IMR-90 (cell line): Measurements from ENCODE around the gene PDILT. TPM values are rescaled to one million over a fixed set of nuclear protein-coding genes. Genes with fewer than 3 reads are reported as not detected.

Source experiments
- ATAC-seq: fragments of 200-7000 bp; cut with Tn5 transposase; 2 replicates; pipeline ENCODE4 v1.9.1; 2020; ENCODE audit warnings: low read depth, mild to moderate bottlenecking, moderate library complexity
- BruUV-seq: library from RNA; stranded (reverse); fragments of 400-500 nt; replicated peaks from 2 replicates; lab custom pipeline; 2021; lab: Mats Ljungman, UMichigan
- CTCF ChIA-PET: fragments of 300-600 bp; formaldehyde crosslinking; extraction: SDS; loops from one replicate; lab custom pipeline; 2021; ENCODE audit warnings: antibody characterized with exemption; lab: Yijun Ruan, JAX
- POLR2A ChIA-PET: fragments of 300-600 bp; sonication (Branson Sonifier 250); formaldehyde crosslinking; loops from one replicate; lab custom pipeline; 2022; ENCODE audit warnings: antibody characterized with exemption; ENCODE audit not compliant: unreplicated experiment; lab: Charles Lee
- DNase-seq: peaks from one replicate; pipeline ENCODE4 v3.0.0; 2013
- H2AFZ ChIP-seq: replicated peaks from 2 replicates; pipeline ENCODE3; 2013; ENCODE audit warnings: low read length, mild to moderate bottlenecking; ENCODE audit not compliant: poor library complexity
- H2AK5ac ChIP-seq: 2 replicates; pipeline ENCODE4 v1.6.1; 2013; ENCODE audit warnings: low read depth, low read length, inconsistent platforms
- H2AK9ac ChIP-seq: replicated peaks from 2 replicates; pipeline ENCODE3; 2013; ENCODE audit warnings: mild to moderate bottlenecking, low read depth, low read length, moderate library complexity; ENCODE audit not compliant: poor library complexity
- H2BK120ac ChIP-seq: 2 replicates; pipeline ENCODE4 v1.6.1; 2013; ENCODE audit warnings: low read depth, low read length, inconsistent platforms
- H2BK15ac ChIP-seq: 3 replicates; pipeline ENCODE4 v1.6.1; 2013; ENCODE audit warnings: low read depth, low read length, inconsistent platforms
- H2BK20ac ChIP-seq: 2 replicates; pipeline ENCODE4 v1.6.1; 2013; ENCODE audit warnings: low read depth, mild to moderate bottlenecking, inconsistent platforms, low read length, moderate library complexity
- H2BK5ac ChIP-seq: 2 replicates; pipeline ENCODE4 v1.6.1; 2013; ENCODE audit warnings: mild to moderate bottlenecking, low read depth, low read length, inconsistent platforms; ENCODE audit not compliant: poor library complexity, severe bottlenecking
- H3K14ac ChIP-seq: replicated peaks from 2 replicates; pipeline ENCODE4 v1.6.1; 2013; ENCODE audit warnings: low read depth, low read length, inconsistent platforms
- H3K18ac ChIP-seq: 2 replicates; pipeline ENCODE4 v1.6.1; 2013; ENCODE audit warnings: low read depth, low read length, control low read depth
- H3K23ac ChIP-seq: 2 replicates; pipeline ENCODE4 v1.6.1; 2013; ENCODE audit warnings: low read depth, low read length, inconsistent platforms
- H3K27ac ChIP-seq: 2 replicates; pipeline ENCODE4 v1.5.1; 2013; ENCODE audit warnings: mild to moderate bottlenecking, control low read depth, low read length; ENCODE audit not compliant: insufficient read depth
- H3K27me3 ChIP-seq: 2 replicates; pipeline ENCODE4 v1.6.1; 2013; ENCODE audit warnings: low read length; ENCODE audit not compliant: control insufficient read depth, insufficient read depth
- H3K36me3 ChIP-seq: 2 replicates; pipeline ENCODE4 v1.6.1; 2013; ENCODE audit warnings: low read length, mixed read lengths; ENCODE audit not compliant: control insufficient read depth, insufficient read depth
- H3K4ac ChIP-seq: 2 replicates; pipeline ENCODE4 v1.6.1; 2013; ENCODE audit warnings: low read depth, low read length, inconsistent platforms
- H3K4me1 ChIP-seq: 2 replicates; pipeline ENCODE4 v1.6.1; 2013; ENCODE audit warnings: low read length, mixed read lengths; ENCODE audit not compliant: control insufficient read depth, insufficient read depth
- H3K4me2 ChIP-seq: 2 replicates; pipeline ENCODE4 v1.6.1; 2013; ENCODE audit warnings: low read depth, mild to moderate bottlenecking, control low read depth, low read length, moderate library complexity
- H3K4me3 ChIP-seq: 2 replicates; pipeline ENCODE4 v1.5.1; 2013; ENCODE audit warnings: low read depth, mild to moderate bottlenecking, control low read depth, low read length, moderate library complexity; ENCODE audit not compliant: insufficient read depth
- H3K56ac ChIP-seq: 2 replicates; pipeline ENCODE4 v1.6.1; 2013; ENCODE audit warnings: low read length, inconsistent platforms; ENCODE audit not compliant: insufficient read depth; ENCODE audit errors: extremely low read depth
- H3K79me1 ChIP-seq, 2 experiments: 2 replicates each; pipeline ENCODE4 v1.6.1; 2013; ENCODE audit warnings: low read length in 2 of 2, inconsistent platforms in 1 of 2, low read depth in 1 of 2
- H3K9ac ChIP-seq: 2 replicates; pipeline ENCODE4 v1.6.1; 2013; ENCODE audit warnings: low read depth, low read length, control low read depth
- H3K9me1 ChIP-seq: 2 replicates; pipeline ENCODE4 v1.6.1; 2013; ENCODE audit warnings: low read length, inconsistent platforms; ENCODE audit not compliant: insufficient read depth
- H3K9me3 ChIP-seq: 2 replicates; pipeline ENCODE4 v1.6.1; 2013; ENCODE audit warnings: low read length; ENCODE audit not compliant: control insufficient read depth, insufficient read depth
- H4K20me1 ChIP-seq: 2 replicates; pipeline ENCODE4 v1.6.1; 2013; ENCODE audit warnings: low read length, inconsistent platforms; ENCODE audit not compliant: insufficient read depth
- H4K5ac ChIP-seq: 2 replicates; pipeline ENCODE4 v1.6.1; 2013; ENCODE audit warnings: mild to moderate bottlenecking, low read depth, low read length, control low read depth
- H4K8ac ChIP-seq, 2 experiments: 2 replicates each; pipeline ENCODE4 v1.6.1; 2013; ENCODE audit warnings: low read depth in 2 of 2, low read length in 2 of 2, control low read depth in 1 of 2, inconsistent platforms in 1 of 2
- H4K91ac ChIP-seq: 2 replicates; pipeline ENCODE4 v1.6.1; 2013; ENCODE audit warnings: low read depth, low read length, inconsistent platforms; ENCODE audit not compliant: insufficient read depth
- CTCF ChIP-seq: conservative IDR thresholded peaks from 2 replicates; pipeline ENCODE4 v1.5.1; 2012; ENCODE audit warnings: mild to moderate bottlenecking, low read depth, low read length, improper control_type of control experiment
- ELK1 ChIP-seq: fragments of 150-350 bp; IDR thresholded peaks from 2 replicates; pipeline ENCODE4 v1.6.1; 2016; ENCODE audit warnings: low read depth, mild to moderate bottlenecking, low read length, moderate library complexity, borderline replicate concordance
- MAZ ChIP-seq: IDR thresholded peaks from 2 replicates; pipeline ENCODE4 v1.6.1; 2012; ENCODE audit warnings: low read depth, mild to moderate bottlenecking, low read length, improper control_type of control experiment, moderate library complexity, borderline replicate concordance
- MXI1 ChIP-seq: IDR thresholded peaks from 2 replicates; pipeline ENCODE4 v1.6.1; 2012; ENCODE audit warnings: low read depth, mild to moderate bottlenecking, low read length, moderate library complexity, borderline replicate concordance
- RFX5 ChIP-seq: IDR thresholded peaks from 2 replicates; pipeline ENCODE4 v1.8.0; 2012; ENCODE audit warnings: low read depth, mild to moderate bottlenecking, low read length, moderate library complexity
- WGBS, 2 experiments: methylation state at CpG; one replicate each; pipeline versions ENCODE4 v1.1.5 to v1.1.7; 2013; ENCODE audit warnings: missing lambda C conversion rate in 2 of 2; ENCODE audit not compliant: insufficient read length in 1 of 2; ENCODE audit errors: extremely low coverage in 2 of 2; 5-methylcytosine and 5-hydroxymethylcytosine counted together
- dilution Hi-C: fragments of 300-500 bp; cut with HindIII; formaldehyde crosslinking; loops from one replicate; pipeline ENCODE4 v1.14.3; 2018; ENCODE audit warnings: low sequenced_read_pairs; ENCODE audit not compliant: unreplicated experiment
- in situ Hi-C: fragments of 300-500 bp; cut with MboI; formaldehyde crosslinking; loops from 3 replicates; pipeline ENCODE4 v1.14.3; 2019; ENCODE audit warnings: low sequenced_read_pairs, inconsistent platforms, mixed read lengths
- intact Hi-C: fragments of 100-400 bp; cut with micrococcal nuclease; formaldehyde crosslinking; loops from 2 replicates; pipeline ENCODE4 v1.10.0; 2022
- polyA plus RNA-seq, 3 experiments: library from polyadenylated mRNA; depleted of rRNA; stranded (reverse); fragments of >200 nt; gene quantifications; 2 replicates each; pipeline ENCODE4 v1.2.3, GENCODE V29; 2012; ENCODE audit warnings: low replicate concordance in 1 of 3
- total RNA-seq: library from RNA; depleted of rRNA; stranded (reverse); fragments of >200 nt; gene quantifications from 2 replicates; pipeline ENCODE4 v1.2.3, GENCODE V29; 2012

PDILT gene
- total and polyA plus RNA-seq, 2 of the 4 experiments (the other 2 are of a cell fraction): not detected

- no peak overlapping the region for H2AK5ac ChIP-seq
- no peaks in the 10 kb centered on the region for H3K36me3 ChIP-seq
- no peaks in the 10 kb centered on the region for H3K4me1 ChIP-seq
- H3K9me3 ChIP-seq: peaks cover 3% of the 10 kb centered on the region; the same call in 1 of the 2 replicates
- no peak overlapping the region for H3K4ac ChIP-seq
- no peak overlapping the region for H2AFZ ChIP-seq
- H2BK120ac ChIP-seq: no peak overlapping the region
- H2BK20ac ChIP-seq: no peak overlapping the region
- WGBS, 2 experiments: 58% methylated on average over 2 of the region's 7 CpGs; no CpG with 5 or more reads in 1 of the 2 experiments
- no peak overlapping the region for H3K9ac ChIP-seq
- no peak overlapping the region for H3K56ac ChIP-seq
- in situ Hi-C loops (loop anchor here (25.0 kb wide), 1 partner anchor 787 kb away; no protein-coding TSS in a partner anchor), dilution Hi-C loops (no loop called here), intact Hi-C loops (no loop called here)
- no peaks in the 10 kb centered on the region for H3K9me1 ChIP-seq
- BruUV-seq: no TSS peak
- no peak overlapping the region for H4K8ac ChIP-seq
- no peak overlapping the region for H2BK15ac ChIP-seq
- ATAC-seq (no peak), DNase-seq (no peak)
- no peak overlapping the region for H4K91ac ChIP-seq
- no peak overlapping the region for H3K27ac ChIP-seq
- H3K18ac ChIP-seq: no peak overlapping the region
- CTCF ChIA-PET: no interaction called here
- H3K23ac ChIP-seq: no peak overlapping the region
- no peak overlapping the region for H3K4me3 ChIP-seq
- no peaks in the 10 kb centered on the region for H4K20me1 ChIP-seq
- H3K79me1 ChIP-seq: no peaks in the 10 kb centered on the region
- H3K27me3 ChIP-seq: no peaks in the 10 kb centered on the region
- POLR2A ChIA-PET: no interaction called here
- H2AK9ac ChIP-seq: no peak overlapping the region
- no peak overlapping the region for H4K5ac ChIP-seq
- H2BK5ac ChIP-seq: no peak overlapping the region
- no peak overlapping the region for H3K14ac ChIP-seq
- H3K4me2 ChIP-seq: no peak overlapping the region
- TF ChIP-seq RFX5: no peak
- TF ChIP-seq ELK1: no peak
- no peak for TF ChIP-seq CTCF
- TF ChIP-seq MAZ: no peak
- TF ChIP-seq MXI1: no peak
Measured at GRCh38 chr16:20399185-20399584, 5.4 kb downstream of the PDILT start.
